Chondrocyte (in vitro differentiated cells): ENCODE measurements around the gene WBP2. TPM values are rescaled to one million over a fixed set of nuclear protein-coding genes. Genes with fewer than 3 reads are reported as not detected.

Experiments used
- DNase-seq: peaks from one replicate; pipeline ENCODE4 v3.0.0; 2021; ENCODE audit warnings: mixed read lengths, low spot score
- H3K27ac Mint-ChIP-seq: one replicate; pipeline ENCODE4 v1.8.0; 2021; ENCODE audit warnings: mild to moderate bottlenecking, moderate library complexity, mixed read lengths; ENCODE audit not compliant: unreplicated experiment
- H3K27me3 Mint-ChIP-seq: 2 replicates; pipeline ENCODE4 v1.8.0; 2021; ENCODE audit warnings: low read depth, mixed read lengths
- H3K36me3 Mint-ChIP-seq: 2 replicates; pipeline ENCODE4 v1.8.0; 2021; ENCODE audit warnings: low read depth, mixed read lengths
- H3K4me1 Mint-ChIP-seq: 2 replicates; pipeline ENCODE4 v1.8.0; 2021; ENCODE audit warnings: low read depth, mild to moderate bottlenecking, mixed read lengths
- H3K4me3 Mint-ChIP-seq: one replicate; pipeline ENCODE4 v1.8.0; 2021; ENCODE audit warnings: mild to moderate bottlenecking, moderate library complexity, mixed read lengths; ENCODE audit not compliant: unreplicated experiment
- H3K9me3 Mint-ChIP-seq: 2 replicates; pipeline ENCODE4 v1.8.0; 2021; ENCODE audit warnings: low read depth, mixed read lengths
- total RNA-seq: library from RNA; stranded (reverse); gene quantifications from 3 replicates; pipeline ENCODE4 v1.2.1, GENCODE V29; 2021
- TF ChIP-seq, protein P1 (sequence below): fragments of 200-600 bp; sonication (generic); IDR thresholded peaks from 2 replicates; pipeline ENCODE4 v1.5.0; 2021; ENCODE audit warnings: antibody characterized with exemption, mild to moderate bottlenecking, moderate library complexity

WBP2 gene
- total RNA-seq, 1 donor from 2014 or later = 62.5 TPM

GRCh38 chr17:75840799-75841164, 14.4 kb downstream of the WBP2 start:
- DNase-seq = no peak
- Mint-ChIP-seq H3K4me3 (no peak overlapping the region), H3K4me1 (peaks cover 13% of the 10 kb centered on the region), H3K27ac (no peak overlapping the region), H3K9me3 (no peaks in the 10 kb centered on the region), H3K36me3 (peaks cover 1% of the 10 kb centered on the region), H3K27me3 (no peaks in the 10 kb centered on the region)
- TF ChIP-seq, protein P1, sequence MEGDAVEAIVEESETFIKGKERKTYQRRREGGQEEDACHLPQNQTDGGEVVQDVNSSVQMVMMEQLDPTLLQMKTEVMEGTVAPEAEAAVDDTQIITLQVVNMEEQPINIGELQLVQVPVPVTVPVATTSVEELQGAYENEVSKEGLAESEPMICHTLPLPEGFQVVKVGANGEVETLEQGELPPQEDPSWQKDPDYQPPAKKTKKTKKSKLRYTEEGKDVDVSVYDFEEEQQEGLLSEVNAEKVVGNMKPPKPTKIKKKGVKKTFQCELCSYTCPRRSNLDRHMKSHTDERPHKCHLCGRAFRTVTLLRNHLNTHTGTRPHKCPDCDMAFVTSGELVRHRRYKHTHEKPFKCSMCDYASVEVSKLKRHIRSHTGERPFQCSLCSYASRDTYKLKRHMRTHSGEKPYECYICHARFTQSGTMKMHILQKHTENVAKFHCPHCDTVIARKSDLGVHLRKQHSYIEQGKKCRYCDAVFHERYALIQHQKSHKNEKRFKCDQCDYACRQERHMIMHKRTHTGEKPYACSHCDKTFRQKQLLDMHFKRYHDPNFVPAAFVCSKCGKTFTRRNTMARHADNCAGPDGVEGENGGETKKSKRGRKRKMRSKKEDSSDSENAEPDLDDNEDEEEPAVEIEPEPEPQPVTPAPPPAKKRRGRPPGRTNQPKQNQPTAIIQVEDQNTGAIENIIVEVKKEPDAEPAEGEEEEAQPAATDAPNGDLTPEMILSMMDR = no peak

- no peak overlapping the region for H3K4me3 Mint-ChIP-seq
- no peaks in the 10 kb centered on the region for H3K9me3 Mint-ChIP-seq
- H3K27me3 Mint-ChIP-seq = no peaks in the 10 kb centered on the region
- H3K4me1 Mint-ChIP-seq = peaks cover 7% of the 10 kb centered on the region
- H3K27ac Mint-ChIP-seq = no peak overlapping the region
- TF ChIP-seq, protein P1 = no peak
- H3K36me3 Mint-ChIP-seq = no peaks in the 10 kb centered on the region
- DNase-seq = peak; percentile 89
Measured at GRCh38 chr17:75839942-75840798, 15.0 kb downstream of the WBP2 start.

DNA sequence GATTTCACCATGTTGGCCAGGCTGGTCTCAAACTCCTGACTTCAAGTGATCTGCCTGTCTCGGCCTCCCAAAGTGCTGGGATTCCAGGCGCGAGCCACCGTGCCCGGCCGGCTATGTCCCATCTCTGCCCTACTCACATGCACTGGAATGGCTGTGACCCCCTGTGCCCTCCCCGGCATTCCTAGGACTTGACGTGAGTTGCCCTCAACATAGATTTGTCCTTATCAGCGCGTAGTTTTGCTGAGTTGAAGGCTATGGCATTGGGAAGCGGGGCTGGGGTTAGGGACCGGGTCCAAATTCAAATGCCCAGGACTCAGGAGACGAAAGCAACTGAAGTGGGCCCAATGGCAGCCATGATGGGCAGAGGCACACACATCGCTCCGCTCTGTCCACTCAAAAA, 16.7 kb downstream of the WBP2 start:
- Mint-ChIP-seq H3K27me3 (no peaks in the 10 kb centered on the region), H3K9me3 (no peaks in the 10 kb centered on the region), H3K27ac (peak overlapping the region; percentile 12), H3K36me3 (no peaks in the 10 kb centered on the region), H3K4me3 (no peak overlapping the region), H3K4me1 (peaks cover 2% of the 10 kb centered on the region)
- no peak for DNase-seq
- TF ChIP-seq, protein P1 = no peak

GRCh38 chr17:75837899-75838298, 17.2 kb downstream of the WBP2 start:
- Mint-ChIP-seq H3K27ac (no peak overlapping the region), H3K4me3 (no peak overlapping the region), H3K4me1 (peaks cover 2% of the 10 kb centered on the region), H3K9me3 (no peaks in the 10 kb centered on the region), H3K36me3 (no peaks in the 10 kb centered on the region), H3K27me3 (no peaks in the 10 kb centered on the region)
- no peak for DNase-seq
- TF ChIP-seq, protein P1 = no peak

GRCh38 chr17:75836605-75837004, 18.5 kb downstream of the WBP2 start:
- Mint-ChIP-seq H3K27me3 (no peaks in the 10 kb centered on the region), H3K9me3 (no peaks in the 10 kb centered on the region), H3K27ac (no peak overlapping the region), H3K4me3 (no peak overlapping the region), H3K4me1 (peaks cover 2% of the 10 kb centered on the region), H3K36me3 (no peaks in the 10 kb centered on the region)
- DNase-seq = no peak
- TF ChIP-seq, protein P1 = no peak
